SK-N-SH treated with all-trans-retinoic acid at 6 μM for 48 hours (cell line): ENCODE results near the gene PPP1CA.

ENCODE experiments used
- ATAC-seq: fragments of 200-7000 bp; cut with Tn5 transposase; 3 replicates; pipeline ENCODE4 v1.9.1; 2020; ENCODE audit warnings: mild to moderate bottlenecking, moderate library complexity
- ARNTL ChIP-seq: fragments of 450-650 bp; formaldehyde crosslinking; IDR thresholded peaks from 2 replicates; pipeline ENCODE4 v1.5.0; 2020; ENCODE audit warnings: low read depth, mild to moderate bottlenecking, moderate library complexity, borderline replicate concordance
- BACH2 ChIP-seq: fragments of 250-450 bp; sonication (Bioruptor Pico); IDR thresholded peaks from 2 replicates; pipeline ENCODE4 v1.9.0; 2021; ENCODE audit warnings: mild to moderate bottlenecking, borderline replicate concordance
- CSDC2 ChIP-seq: fragments of 250-450 bp; sonication (Bioruptor Pico); IDR thresholded peaks from 2 replicates; pipeline ENCODE4 v1.5.0; 2020; ENCODE audit warnings: mild to moderate bottlenecking, moderate library complexity
- ESRRG ChIP-seq: fragments of 250-450 bp; sonication (Bioruptor Pico); IDR thresholded peaks from 2 replicates; pipeline ENCODE4 v1.6.1; 2021; ENCODE audit warnings: mild to moderate bottlenecking
- GLIS3 ChIP-seq: fragments of 250-450 bp; sonication (Bioruptor Pico); IDR thresholded peaks from 2 replicates; pipeline ENCODE4 v1.5.0; 2020; ENCODE audit warnings: mild to moderate bottlenecking, moderate library complexity
- OSR1 ChIP-seq: fragments of 250-450 bp; sonication (Bioruptor Pico); IDR thresholded peaks from 2 replicates; pipeline ENCODE4 v1.8.0; 2022; ENCODE audit warnings: moderate library complexity, mild to moderate bottlenecking, inconsistent platforms
- PPARA ChIP-seq: fragments of 250-450 bp; sonication (Bioruptor Pico); IDR thresholded peaks from 2 replicates; pipeline ENCODE4 v1.5.0; 2020; ENCODE audit warnings: mild to moderate bottlenecking, borderline replicate concordance
- RARB ChIP-seq: fragments of 250-450 bp; sonication (Bioruptor Pico); IDR thresholded peaks from 2 replicates; pipeline ENCODE4 v1.8.0; 2021; ENCODE audit warnings: mild to moderate bottlenecking, moderate library complexity
- SNAI2 ChIP-seq: fragments of 250-450 bp; sonication (Bioruptor Pico); IDR thresholded peaks from 2 replicates; pipeline ENCODE4 v1.5.0; 2020; ENCODE audit warnings: mild to moderate bottlenecking, moderate library complexity
- TCF4 ChIP-seq: fragments of 250-450 bp; sonication (Bioruptor Pico); IDR thresholded peaks from 2 replicates; pipeline ENCODE4 v1.8.0; 2021; ENCODE audit warnings: mild to moderate bottlenecking, moderate library complexity, borderline replicate concordance
- TOX ChIP-seq: fragments of 250-450 bp; sonication (Bioruptor Pico); IDR thresholded peaks from 2 replicates; pipeline ENCODE4 v1.8.0; 2021; ENCODE audit warnings: mild to moderate bottlenecking, moderate library complexity, borderline replicate concordance
- ZFP3 ChIP-seq: fragments of 250-450 bp; sonication (Bioruptor Pico); IDR thresholded peaks from 2 replicates; pipeline ENCODE4 v1.5.0; 2020; ENCODE audit warnings: mild to moderate bottlenecking, moderate library complexity
- ZNF565 ChIP-seq: fragments of 450-650 bp; formaldehyde crosslinking; conservative IDR thresholded peaks from 2 replicates; pipeline ENCODE4 v1.5.0; 2020; ENCODE audit warnings: low read depth, mild to moderate bottlenecking, moderate library complexity
- ZNF70 ChIP-seq: fragments of 450-650 bp; formaldehyde crosslinking; IDR thresholded peaks from 2 replicates; pipeline ENCODE4 v1.5.0; 2020; ENCODE audit warnings: mild to moderate bottlenecking, moderate library complexity
- ZNF8 ChIP-seq: fragments of 450-650 bp; formaldehyde crosslinking; IDR thresholded peaks from 2 replicates; pipeline ENCODE4 v1.5.0; 2020; ENCODE audit warnings: mild to moderate bottlenecking, moderate library complexity
- TF ChIP-seq, protein P1 (sequence below): fragments of 250-450 bp; sonication (Bioruptor Pico); IDR thresholded peaks from 2 replicates; pipeline ENCODE4 v1.8.0; 2020; ENCODE audit warnings: mild to moderate bottlenecking, moderate library complexity, borderline replicate concordance
- TF ChIP-seq, protein P2 (sequence below): fragments of 250-450 bp; sonication (Bioruptor Pico); IDR thresholded peaks from 2 replicates; pipeline ENCODE4 v1.5.1; 2020; ENCODE audit warnings: low read depth, mild to moderate bottlenecking, moderate library complexity
- TF ChIP-seq, protein P3 (sequence below): fragments of 250-450 bp; sonication (Bioruptor Pico); IDR thresholded peaks from 2 replicates; pipeline ENCODE4 v1.5.0; 2020; ENCODE audit warnings: mild to moderate bottlenecking, moderate library complexity
- TF ChIP-seq, protein P4 (sequence below): fragments of 250-450 bp; sonication (Bioruptor Pico); IDR thresholded peaks from 2 replicates; pipeline ENCODE4 v1.8.0; 2021; ENCODE audit warnings: low read depth, mild to moderate bottlenecking, moderate library complexity, borderline replicate concordance
- TF ChIP-seq, protein P5 (sequence below): fragments of 250-450 bp; sonication (Bioruptor Pico); IDR thresholded peaks from 2 replicates; pipeline ENCODE4 v1.5.1; 2021; ENCODE audit warnings: mild to moderate bottlenecking, moderate library complexity

PPP1CA gene

DNA sequence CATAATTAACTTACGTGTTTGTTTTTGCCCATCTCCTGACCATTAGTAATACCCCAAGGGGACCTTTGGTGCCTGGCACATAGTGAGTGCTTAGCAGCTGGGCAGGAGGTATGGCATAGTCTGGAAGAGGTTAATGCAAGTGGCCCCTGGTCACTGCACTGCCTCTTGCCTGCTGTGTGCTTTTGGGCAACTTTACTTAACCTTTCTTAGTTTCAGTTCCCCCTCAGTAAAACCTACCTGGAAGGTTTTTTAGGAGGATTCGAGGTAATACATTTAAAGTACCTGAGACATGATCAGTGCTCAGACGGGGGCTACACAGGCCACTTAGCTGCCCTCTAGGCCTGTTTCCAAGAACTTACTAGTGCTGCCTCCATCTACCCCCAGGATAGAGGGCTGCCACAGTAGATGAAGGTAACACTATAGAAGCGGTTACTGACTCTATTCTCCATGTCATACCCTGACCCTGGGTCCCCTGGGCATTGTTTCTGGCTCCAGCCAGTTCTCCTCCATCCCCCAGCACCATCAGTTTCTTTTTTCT lies 51.7 kb downstream of the PPP1CA start (continued):
- TF ChIP-seq, protein P1, sequence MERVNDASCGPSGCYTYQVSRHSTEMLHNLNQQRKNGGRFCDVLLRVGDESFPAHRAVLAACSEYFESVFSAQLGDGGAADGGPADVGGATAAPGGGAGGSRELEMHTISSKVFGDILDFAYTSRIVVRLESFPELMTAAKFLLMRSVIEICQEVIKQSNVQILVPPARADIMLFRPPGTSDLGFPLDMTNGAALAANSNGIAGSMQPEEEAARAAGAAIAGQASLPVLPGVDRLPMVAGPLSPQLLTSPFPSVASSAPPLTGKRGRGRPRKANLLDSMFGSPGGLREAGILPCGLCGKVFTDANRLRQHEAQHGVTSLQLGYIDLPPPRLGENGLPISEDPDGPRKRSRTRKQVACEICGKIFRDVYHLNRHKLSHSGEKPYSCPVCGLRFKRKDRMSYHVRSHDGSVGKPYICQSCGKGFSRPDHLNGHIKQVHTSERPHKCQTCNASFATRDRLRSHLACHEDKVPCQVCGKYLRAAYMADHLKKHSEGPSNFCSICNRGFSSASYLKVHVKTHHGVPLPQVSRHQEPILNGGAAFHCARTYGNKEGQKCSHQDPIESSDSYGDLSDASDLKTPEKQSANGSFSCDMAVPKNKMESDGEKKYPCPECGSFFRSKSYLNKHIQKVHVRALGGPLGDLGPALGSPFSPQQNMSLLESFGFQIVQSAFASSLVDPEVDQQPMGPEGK (CRISPR knock-in tag): no peak

DNA sequence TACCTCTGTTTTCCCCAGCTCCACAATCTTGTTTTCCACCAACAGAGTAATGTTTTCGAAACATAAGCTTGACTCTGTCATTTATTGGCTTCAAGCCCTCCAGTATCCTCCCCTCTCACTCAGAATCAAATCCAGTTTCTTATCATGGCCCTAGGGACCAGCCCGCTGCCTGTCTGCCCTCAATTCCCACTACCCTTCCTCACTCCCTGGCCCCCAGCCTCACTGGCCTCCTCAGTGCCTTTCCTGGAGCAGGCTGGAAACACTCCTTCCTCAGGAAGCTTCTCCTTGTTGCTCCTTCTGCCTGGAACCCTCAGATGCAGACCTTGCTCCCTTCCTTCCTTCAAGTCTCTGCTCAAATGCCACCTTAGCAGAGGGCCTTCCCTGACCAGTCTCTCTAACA lies 52.2 kb downstream of the PPP1CA start:
- no peak for TF ChIP-seq BACH2 (CRISPR knock-in tag)
- no peak for TF ChIP-seq PPARA (CRISPR knock-in tag)
- TF ChIP-seq, protein P2, sequence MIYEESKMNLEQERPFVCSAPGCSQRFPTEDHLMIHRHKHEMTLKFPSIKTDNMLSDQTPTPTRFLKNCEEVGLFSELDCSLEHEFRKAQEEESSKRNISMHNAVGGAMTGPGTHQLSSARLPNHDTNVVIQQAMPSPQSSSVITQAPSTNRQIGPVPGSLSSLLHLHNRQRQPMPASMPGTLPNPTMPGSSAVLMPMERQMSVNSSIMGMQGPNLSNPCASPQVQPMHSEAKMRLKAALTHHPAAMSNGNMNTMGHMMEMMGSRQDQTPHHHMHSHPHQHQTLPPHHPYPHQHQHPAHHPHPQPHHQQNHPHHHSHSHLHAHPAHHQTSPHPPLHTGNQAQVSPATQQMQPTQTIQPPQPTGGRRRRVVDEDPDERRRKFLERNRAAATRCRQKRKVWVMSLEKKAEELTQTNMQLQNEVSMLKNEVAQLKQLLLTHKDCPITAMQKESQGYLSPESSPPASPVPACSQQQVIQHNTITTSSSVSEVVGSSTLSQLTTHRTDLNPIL (CRISPR knock-in tag): no peak
- TF ChIP-seq ZNF8 (CRISPR knock-in tag): no peak
- no peak for TF ChIP-seq RARB
- no peak for TF ChIP-seq TOX (CRISPR knock-in tag)
- no peak for TF ChIP-seq ZNF565 (CRISPR knock-in tag)
- no peak for ATAC-seq

DNA sequence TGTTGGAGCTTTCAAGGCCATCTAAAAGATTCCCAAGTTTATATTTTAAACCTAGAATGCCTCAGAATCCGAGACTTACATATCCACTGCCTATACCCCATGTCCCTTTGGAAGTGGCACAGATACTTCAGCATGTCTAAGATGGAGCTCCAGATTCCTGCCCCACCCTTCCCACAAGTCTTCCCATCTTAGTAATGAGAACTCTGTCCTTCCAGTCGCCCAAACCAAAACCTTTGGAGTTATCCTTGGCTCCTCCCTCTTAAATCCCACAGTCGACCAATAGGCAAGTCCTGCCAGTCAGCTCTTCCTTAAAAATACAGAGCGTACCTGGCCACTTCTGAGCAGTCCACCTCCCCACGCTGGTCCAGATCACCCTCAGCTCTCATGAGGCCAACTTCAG lies 52.6 kb downstream of the PPP1CA start:
- no peak for ATAC-seq
- TF ChIP-seq, protein P2 (CRISPR knock-in tag): no peak
- TF ChIP-seq ZNF8 (CRISPR knock-in tag) (no peak), ZNF565 (CRISPR knock-in tag) (no peak), ESRRG (no peak), RARB (no peak), CSDC2 (CRISPR knock-in tag) (no peak), ZNF70 (CRISPR knock-in tag) (no peak), ZFP3 (no peak), SNAI2 (CRISPR knock-in tag) (no peak), BACH2 (CRISPR knock-in tag) (no peak), TOX (CRISPR knock-in tag) (no peak), ARNTL (no peak), GLIS3 (CRISPR knock-in tag) (no peak), PPARA (CRISPR knock-in tag) (no peak), OSR1 (CRISPR knock-in tag) (no peak), TCF4 (no peak)
- TF ChIP-seq, protein P3, sequence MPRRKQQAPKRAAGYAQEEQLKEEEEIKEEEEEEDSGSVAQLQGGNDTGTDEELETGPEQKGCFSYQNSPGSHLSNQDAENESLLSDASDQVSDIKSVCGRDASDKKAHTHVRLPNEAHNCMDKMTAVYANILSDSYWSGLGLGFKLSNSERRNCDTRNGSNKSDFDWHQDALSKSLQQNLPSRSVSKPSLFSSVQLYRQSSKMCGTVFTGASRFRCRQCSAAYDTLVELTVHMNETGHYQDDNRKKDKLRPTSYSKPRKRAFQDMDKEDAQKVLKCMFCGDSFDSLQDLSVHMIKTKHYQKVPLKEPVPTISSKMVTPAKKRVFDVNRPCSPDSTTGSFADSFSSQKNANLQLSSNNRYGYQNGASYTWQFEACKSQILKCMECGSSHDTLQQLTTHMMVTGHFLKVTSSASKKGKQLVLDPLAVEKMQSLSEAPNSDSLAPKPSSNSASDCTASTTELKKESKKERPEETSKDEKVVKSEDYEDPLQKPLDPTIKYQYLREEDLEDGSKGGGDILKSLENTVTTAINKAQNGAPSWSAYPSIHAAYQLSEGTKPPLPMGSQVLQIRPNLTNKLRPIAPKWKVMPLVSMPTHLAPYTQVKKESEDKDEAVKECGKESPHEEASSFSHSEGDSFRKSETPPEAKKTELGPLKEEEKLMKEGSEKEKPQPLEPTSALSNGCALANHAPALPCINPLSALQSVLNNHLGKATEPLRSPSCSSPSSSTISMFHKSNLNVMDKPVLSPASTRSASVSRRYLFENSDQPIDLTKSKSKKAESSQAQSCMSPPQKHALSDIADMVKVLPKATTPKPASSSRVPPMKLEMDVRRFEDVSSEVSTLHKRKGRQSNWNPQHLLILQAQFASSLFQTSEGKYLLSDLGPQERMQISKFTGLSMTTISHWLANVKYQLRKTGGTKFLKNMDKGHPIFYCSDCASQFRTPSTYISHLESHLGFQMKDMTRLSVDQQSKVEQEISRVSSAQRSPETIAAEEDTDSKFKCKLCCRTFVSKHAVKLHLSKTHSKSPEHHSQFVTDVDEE (CRISPR knock-in tag): no peak
- TF ChIP-seq, protein P4, sequence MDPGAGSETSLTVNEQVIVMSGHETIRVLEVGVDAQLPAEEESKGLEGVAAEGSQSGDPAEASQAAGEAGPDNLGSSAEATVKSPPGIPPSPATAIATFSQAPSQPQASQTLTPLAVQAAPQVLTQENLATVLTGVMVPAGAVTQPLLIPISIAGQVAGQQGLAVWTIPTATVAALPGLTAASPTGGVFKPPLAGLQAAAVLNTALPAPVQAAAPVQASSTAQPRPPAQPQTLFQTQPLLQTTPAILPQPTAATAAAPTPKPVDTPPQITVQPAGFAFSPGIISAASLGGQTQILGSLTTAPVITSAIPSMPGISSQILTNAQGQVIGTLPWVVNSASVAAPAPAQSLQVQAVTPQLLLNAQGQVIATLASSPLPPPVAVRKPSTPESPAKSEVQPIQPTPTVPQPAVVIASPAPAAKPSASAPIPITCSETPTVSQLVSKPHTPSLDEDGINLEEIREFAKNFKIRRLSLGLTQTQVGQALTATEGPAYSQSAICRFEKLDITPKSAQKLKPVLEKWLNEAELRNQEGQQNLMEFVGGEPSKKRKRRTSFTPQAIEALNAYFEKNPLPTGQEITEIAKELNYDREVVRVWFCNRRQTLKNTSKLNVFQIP (CRISPR knock-in tag): no peak
- TF ChIP-seq, protein P5, sequence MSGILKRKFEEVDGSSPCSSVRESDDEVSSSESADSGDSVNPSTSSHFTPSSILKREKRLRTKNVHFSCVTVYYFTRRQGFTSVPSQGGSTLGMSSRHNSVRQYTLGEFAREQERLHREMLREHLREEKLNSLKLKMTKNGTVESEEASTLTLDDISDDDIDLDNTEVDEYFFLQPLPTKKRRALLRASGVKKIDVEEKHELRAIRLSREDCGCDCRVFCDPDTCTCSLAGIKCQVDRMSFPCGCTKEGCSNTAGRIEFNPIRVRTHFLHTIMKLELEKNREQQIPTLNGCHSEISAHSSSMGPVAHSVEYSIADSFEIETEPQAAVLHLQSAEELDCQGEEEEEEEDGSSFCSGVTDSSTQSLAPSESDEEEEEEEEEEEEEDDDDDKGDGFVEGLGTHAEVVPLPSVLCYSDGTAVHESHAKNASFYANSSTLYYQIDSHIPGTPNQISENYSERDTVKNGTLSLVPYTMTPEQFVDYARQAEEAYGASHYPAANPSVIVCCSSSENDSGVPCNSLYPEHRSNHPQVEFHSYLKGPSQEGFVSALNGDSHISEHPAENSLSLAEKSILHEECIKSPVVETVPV (CRISPR knock-in tag): no peak
- TF ChIP-seq, protein P1 (CRISPR knock-in tag): no peak
